Measurements from ENCODE around the gene MTSS2.

DNA sequence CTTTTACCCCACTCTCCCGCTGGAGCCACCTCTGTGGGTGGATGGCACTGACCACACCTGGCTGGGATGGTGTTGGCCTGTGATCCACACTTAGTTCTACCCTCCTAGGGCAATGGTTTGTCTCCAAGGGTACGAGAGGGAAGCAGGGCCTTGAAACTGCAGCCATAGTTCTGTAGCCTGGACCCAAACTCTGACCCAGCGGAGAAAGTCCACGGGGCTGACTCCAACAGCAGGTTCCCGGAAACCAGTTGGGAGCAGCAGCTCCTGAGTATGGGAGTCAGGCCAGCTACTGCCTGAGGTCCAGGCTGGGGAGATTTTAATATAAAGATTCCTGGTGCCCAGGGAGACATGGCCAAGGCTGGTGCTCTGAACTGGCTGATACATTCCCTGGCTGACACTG lies 23.6 kb upstream of the MTSS2 start:
- no peak for TF ChIP-seq CTCF (IDR thresholded peaks at IDR 0.05; ENCODE audit: insufficient read depth, low read length, poor library complexity, severe bottlenecking)
- no peak for TF ChIP-seq EZH2phosphoT487 (conservative IDR thresholded peaks at IDR 0.05; ENCODE audit: low read length)
